Measurements from ENCODE around the gene NEURL1.

GRCh38 chr10:103598654-103599115 lies 105.2 kb downstream of the NEURL1 start:
- peak; percentile 78 for TF ChIP-seq CTCF (IDR thresholded peaks at IDR 0.05; ENCODE audit: extremely low read depth in 1 of 2, insufficient read depth in 1 of 2, low read depth in 1 of 2, low read length in 2 of 2)
- no peak for TF ChIP-seq EZH2 (IDR thresholded peaks at IDR 0.05; ENCODE audit: borderline replicate concordance, low read depth, low read length, severe bottlenecking)
- TF ChIP-seq GATA2 (IDR thresholded peaks at IDR 0.05; ENCODE audit: insufficient read depth, insufficient read length, low read depth, low read length): no peak
- no peak for TF ChIP-seq POLR2AphosphoS5 (IDR thresholded peaks at IDR 0.05; ENCODE audit: insufficient read depth, low read depth, low read length)
- no peak for TF ChIP-seq POLR2A (IDR thresholded peaks at IDR 0.05; ENCODE audit: low read depth, low read length)
- TF ChIP-seq MAX (IDR thresholded peaks at IDR 0.05; ENCODE audit: insufficient read depth, insufficient read length): no peak
- TF ChIP-seq JUN (IDR thresholded peaks at IDR 0.05; ENCODE audit: borderline replicate concordance, insufficient read depth, insufficient read length, low read depth): no peak

Data from endothelial cell of umbilical vein (primary cell).